Esophagus squamous epithelium (tissue), 4 donors: ENCODE data around the gene DLEC1.

ENCODE experiments used
- POLR2A ChIP-seq, 4 donors: fragments of 450-650 bp; IDR thresholded peaks; one replicate each; pipeline ENCODE4 v1.6.1; 2017; ENCODE audit warnings: antibody characterized with exemption in 4 of 4, mild to moderate bottlenecking in 4 of 4, moderate library complexity in 3 of 4
- TF ChIP-seq, protein P1 (sequence below), 6 experiments: fragments of 450-650 bp in 4 of 6; fragments of 200-600 bp in 2 of 6; sonication (generic) in 2 of 6; IDR thresholded peaks; one replicate each; pipeline ENCODE4 v1.5.1; 2016 to 2019; ENCODE audit warnings: antibody characterized with exemption in 6 of 6, mild to moderate bottlenecking in 4 of 6, moderate library complexity in 4 of 6

DNA sequence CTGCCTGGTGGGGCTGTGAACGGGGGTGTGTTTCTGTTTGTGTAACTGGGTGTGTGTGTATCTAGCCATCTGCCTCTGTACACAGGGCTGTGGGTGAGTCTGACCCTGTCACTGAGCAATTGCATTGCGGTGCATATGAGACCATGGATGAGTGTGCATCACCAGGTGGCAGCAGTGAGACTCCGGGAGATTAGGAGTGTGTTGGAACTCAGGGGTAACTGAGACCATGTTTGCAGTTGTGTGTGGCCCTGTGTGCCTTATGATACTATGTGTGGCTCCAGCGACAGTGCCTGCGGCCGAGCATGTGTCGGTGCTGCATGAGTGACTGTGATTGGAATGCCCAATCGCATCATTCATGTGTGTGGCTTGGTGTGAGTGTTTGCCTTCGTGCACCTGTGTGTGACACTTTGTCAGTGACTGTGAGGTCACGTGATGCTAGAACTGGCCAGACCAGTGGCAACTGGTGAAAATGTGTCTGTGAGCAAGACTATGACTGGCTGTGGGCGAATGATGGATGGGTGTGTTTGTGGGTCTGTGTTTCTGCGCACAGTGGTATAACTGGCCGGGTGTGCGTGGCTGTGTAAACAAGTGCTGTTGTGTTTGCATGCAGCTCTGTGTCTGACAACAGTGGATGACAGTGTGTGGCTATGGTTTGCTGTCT lies 34.5 kb upstream of the DLEC1 start:
- TF ChIP-seq POLR2A (IDR thresholded peaks at IDR 0.05), result no peak
- TF ChIP-seq, protein P1, sequence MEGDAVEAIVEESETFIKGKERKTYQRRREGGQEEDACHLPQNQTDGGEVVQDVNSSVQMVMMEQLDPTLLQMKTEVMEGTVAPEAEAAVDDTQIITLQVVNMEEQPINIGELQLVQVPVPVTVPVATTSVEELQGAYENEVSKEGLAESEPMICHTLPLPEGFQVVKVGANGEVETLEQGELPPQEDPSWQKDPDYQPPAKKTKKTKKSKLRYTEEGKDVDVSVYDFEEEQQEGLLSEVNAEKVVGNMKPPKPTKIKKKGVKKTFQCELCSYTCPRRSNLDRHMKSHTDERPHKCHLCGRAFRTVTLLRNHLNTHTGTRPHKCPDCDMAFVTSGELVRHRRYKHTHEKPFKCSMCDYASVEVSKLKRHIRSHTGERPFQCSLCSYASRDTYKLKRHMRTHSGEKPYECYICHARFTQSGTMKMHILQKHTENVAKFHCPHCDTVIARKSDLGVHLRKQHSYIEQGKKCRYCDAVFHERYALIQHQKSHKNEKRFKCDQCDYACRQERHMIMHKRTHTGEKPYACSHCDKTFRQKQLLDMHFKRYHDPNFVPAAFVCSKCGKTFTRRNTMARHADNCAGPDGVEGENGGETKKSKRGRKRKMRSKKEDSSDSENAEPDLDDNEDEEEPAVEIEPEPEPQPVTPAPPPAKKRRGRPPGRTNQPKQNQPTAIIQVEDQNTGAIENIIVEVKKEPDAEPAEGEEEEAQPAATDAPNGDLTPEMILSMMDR (IDR thresholded peaks at IDR 0.05), result peak in 5 of 6 experiments; percentile 44 to 79 (median 67)
